H1 (cell line): ENCODE results near the gene UBASH3B. TPM values are rescaled to one million over a fixed set of nuclear protein-coding genes. Genes with fewer than 3 reads are reported as not detected.

ENCODE experiments used
- CEBPB ChIP-seq: IDR thresholded peaks from 2 replicates; pipeline ENCODE4 v1.6.1; 2012; ENCODE audit warnings: low read depth, low read length
- CHD1 ChIP-seq: IDR thresholded peaks from 2 replicates; pipeline ENCODE4 v1.6.1; 2012; ENCODE audit warnings: low read depth, low read length, improper control_type of control experiment
- GABPA ChIP-seq: IDR thresholded peaks from 2 replicates; pipeline ENCODE4 v1.6.1; 2011; ENCODE audit warnings: mild to moderate bottlenecking, low read length, moderate library complexity, borderline replicate concordance; ENCODE audit not compliant: insufficient read depth
- NRF1 ChIP-seq: IDR thresholded peaks from 2 replicates; pipeline ENCODE4 v1.6.1; 2011; ENCODE audit warnings: mild to moderate bottlenecking, low read depth, low read length, improper control_type of control experiment
- RBBP5 ChIP-seq: IDR thresholded peaks from 2 replicates; pipeline ENCODE4 v1.7.1; 2012; ENCODE audit warnings: low read depth, mild to moderate bottlenecking, inconsistent platforms, low read length, moderate library complexity, borderline replicate concordance
- RNF2 ChIP-seq: fragments of 200-900, 300-1000 bp; sonication (generic); IDR thresholded peaks from 2 replicates; pipeline ENCODE4 v1.7.1; 2016; ENCODE audit warnings: borderline replicate concordance, low read depth, mild to moderate bottlenecking, antibody characterized with exemption, low read length; ENCODE audit not compliant: poor library complexity, severe bottlenecking; ENCODE audit errors: missing control alignments
- polyA plus RNA-seq, 7 experiments: library from polyadenylated mRNA; depleted of rRNA in 3 of 7; stranded (reverse) in 5 of 7; unstranded in 2 of 7; fragments of >200 nt in 5 of 7; fragments of 200-250 nt in 2 of 7; gene quantifications; 1 replicate in 5 of 7; 2 replicates in 1 of 7; 4 replicates in 1 of 7; pipeline versions ENCODE4 v1.2.1 to v1.2.3, GENCODE V29; 2011 to 2013; ENCODE audit warnings: missing spikeins in 2 of 7, mixed read lengths in 2 of 7
- total RNA-seq: library from RNA; stranded (reverse); fragmentation: NEBNext Ultra II Directional; extraction: Animal tissue kit (Norgen Biotek cat#: 25700); gene quantifications from 2 replicates; pipeline ENCODE4 v1.2.1, GENCODE V29; 2021
- TF ChIP-seq, protein P1 (sequence below), 3 experiments: IDR thresholded peaks; 1 replicate in 2 of 3; 2 replicates in 1 of 3; pipeline versions ENCODE4 v1.5.1 to v1.6.1; 2011; ENCODE audit warnings: low read length in 3 of 3, mild to moderate bottlenecking in 3 of 3, inconsistent platforms in 2 of 3, low read depth in 1 of 3, moderate library complexity in 1 of 3; ENCODE audit not compliant: insufficient read depth in 1 of 3; ENCODE audit errors: control extremely low read depth in 1 of 3
- TF ChIP-seq, protein P2 (sequence below): fragments of 300-600 bp; sonication (generic); IDR thresholded peaks from 2 replicates; pipeline ENCODE4 v1.7.1; 2012; ENCODE audit warnings: low read length, moderate library complexity, mild to moderate bottlenecking, inconsistent platforms; ENCODE audit not compliant: insufficient replicate concordance

The UBASH3B gene
- total and polyA plus RNA-seq, 2 of the 8 experiments (the other 6 are each of a cell fraction or from before 2014, with no cell fraction given): 7.5 to 9.5 TPM

DNA sequence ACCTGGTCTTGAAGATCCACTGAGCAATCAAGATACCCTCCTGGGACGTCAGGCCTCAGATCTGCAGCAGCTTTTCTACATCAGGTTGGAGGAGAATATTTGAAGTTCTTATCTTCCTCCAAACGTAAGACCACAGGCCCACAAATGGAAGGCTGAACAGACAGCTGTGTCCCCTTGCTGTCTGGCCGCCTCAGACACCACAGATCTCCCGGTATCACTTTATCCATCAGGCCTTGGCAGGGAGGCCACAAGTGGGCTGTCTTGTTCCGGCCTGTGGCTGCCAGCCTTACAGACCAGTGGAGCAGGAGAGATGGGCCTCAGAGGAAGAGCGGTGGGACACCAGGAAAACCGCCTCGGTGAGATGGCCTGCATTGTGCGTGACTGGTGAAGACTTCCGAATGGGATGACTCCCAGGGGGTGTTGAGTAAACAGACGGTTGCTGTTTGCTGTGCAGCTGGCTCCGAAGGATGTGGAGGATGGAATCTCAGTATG is 15.9 kb downstream of the UBASH3B start (continued):
- TF ChIP-seq, protein P1, sequence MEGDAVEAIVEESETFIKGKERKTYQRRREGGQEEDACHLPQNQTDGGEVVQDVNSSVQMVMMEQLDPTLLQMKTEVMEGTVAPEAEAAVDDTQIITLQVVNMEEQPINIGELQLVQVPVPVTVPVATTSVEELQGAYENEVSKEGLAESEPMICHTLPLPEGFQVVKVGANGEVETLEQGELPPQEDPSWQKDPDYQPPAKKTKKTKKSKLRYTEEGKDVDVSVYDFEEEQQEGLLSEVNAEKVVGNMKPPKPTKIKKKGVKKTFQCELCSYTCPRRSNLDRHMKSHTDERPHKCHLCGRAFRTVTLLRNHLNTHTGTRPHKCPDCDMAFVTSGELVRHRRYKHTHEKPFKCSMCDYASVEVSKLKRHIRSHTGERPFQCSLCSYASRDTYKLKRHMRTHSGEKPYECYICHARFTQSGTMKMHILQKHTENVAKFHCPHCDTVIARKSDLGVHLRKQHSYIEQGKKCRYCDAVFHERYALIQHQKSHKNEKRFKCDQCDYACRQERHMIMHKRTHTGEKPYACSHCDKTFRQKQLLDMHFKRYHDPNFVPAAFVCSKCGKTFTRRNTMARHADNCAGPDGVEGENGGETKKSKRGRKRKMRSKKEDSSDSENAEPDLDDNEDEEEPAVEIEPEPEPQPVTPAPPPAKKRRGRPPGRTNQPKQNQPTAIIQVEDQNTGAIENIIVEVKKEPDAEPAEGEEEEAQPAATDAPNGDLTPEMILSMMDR (IDR thresholded peaks at IDR 0.05; ENCODE audit: control extremely low read depth in 1 of 3, insufficient read depth in 1 of 3, low read depth in 1 of 3, low read length in 3 of 3): no peak
- TF ChIP-seq CEBPB (no peak), RNF2 (no peak), RBBP5 (no peak), CHD1 (no peak), GABPA (no peak), NRF1 (no peak)
- TF ChIP-seq, protein P2, sequence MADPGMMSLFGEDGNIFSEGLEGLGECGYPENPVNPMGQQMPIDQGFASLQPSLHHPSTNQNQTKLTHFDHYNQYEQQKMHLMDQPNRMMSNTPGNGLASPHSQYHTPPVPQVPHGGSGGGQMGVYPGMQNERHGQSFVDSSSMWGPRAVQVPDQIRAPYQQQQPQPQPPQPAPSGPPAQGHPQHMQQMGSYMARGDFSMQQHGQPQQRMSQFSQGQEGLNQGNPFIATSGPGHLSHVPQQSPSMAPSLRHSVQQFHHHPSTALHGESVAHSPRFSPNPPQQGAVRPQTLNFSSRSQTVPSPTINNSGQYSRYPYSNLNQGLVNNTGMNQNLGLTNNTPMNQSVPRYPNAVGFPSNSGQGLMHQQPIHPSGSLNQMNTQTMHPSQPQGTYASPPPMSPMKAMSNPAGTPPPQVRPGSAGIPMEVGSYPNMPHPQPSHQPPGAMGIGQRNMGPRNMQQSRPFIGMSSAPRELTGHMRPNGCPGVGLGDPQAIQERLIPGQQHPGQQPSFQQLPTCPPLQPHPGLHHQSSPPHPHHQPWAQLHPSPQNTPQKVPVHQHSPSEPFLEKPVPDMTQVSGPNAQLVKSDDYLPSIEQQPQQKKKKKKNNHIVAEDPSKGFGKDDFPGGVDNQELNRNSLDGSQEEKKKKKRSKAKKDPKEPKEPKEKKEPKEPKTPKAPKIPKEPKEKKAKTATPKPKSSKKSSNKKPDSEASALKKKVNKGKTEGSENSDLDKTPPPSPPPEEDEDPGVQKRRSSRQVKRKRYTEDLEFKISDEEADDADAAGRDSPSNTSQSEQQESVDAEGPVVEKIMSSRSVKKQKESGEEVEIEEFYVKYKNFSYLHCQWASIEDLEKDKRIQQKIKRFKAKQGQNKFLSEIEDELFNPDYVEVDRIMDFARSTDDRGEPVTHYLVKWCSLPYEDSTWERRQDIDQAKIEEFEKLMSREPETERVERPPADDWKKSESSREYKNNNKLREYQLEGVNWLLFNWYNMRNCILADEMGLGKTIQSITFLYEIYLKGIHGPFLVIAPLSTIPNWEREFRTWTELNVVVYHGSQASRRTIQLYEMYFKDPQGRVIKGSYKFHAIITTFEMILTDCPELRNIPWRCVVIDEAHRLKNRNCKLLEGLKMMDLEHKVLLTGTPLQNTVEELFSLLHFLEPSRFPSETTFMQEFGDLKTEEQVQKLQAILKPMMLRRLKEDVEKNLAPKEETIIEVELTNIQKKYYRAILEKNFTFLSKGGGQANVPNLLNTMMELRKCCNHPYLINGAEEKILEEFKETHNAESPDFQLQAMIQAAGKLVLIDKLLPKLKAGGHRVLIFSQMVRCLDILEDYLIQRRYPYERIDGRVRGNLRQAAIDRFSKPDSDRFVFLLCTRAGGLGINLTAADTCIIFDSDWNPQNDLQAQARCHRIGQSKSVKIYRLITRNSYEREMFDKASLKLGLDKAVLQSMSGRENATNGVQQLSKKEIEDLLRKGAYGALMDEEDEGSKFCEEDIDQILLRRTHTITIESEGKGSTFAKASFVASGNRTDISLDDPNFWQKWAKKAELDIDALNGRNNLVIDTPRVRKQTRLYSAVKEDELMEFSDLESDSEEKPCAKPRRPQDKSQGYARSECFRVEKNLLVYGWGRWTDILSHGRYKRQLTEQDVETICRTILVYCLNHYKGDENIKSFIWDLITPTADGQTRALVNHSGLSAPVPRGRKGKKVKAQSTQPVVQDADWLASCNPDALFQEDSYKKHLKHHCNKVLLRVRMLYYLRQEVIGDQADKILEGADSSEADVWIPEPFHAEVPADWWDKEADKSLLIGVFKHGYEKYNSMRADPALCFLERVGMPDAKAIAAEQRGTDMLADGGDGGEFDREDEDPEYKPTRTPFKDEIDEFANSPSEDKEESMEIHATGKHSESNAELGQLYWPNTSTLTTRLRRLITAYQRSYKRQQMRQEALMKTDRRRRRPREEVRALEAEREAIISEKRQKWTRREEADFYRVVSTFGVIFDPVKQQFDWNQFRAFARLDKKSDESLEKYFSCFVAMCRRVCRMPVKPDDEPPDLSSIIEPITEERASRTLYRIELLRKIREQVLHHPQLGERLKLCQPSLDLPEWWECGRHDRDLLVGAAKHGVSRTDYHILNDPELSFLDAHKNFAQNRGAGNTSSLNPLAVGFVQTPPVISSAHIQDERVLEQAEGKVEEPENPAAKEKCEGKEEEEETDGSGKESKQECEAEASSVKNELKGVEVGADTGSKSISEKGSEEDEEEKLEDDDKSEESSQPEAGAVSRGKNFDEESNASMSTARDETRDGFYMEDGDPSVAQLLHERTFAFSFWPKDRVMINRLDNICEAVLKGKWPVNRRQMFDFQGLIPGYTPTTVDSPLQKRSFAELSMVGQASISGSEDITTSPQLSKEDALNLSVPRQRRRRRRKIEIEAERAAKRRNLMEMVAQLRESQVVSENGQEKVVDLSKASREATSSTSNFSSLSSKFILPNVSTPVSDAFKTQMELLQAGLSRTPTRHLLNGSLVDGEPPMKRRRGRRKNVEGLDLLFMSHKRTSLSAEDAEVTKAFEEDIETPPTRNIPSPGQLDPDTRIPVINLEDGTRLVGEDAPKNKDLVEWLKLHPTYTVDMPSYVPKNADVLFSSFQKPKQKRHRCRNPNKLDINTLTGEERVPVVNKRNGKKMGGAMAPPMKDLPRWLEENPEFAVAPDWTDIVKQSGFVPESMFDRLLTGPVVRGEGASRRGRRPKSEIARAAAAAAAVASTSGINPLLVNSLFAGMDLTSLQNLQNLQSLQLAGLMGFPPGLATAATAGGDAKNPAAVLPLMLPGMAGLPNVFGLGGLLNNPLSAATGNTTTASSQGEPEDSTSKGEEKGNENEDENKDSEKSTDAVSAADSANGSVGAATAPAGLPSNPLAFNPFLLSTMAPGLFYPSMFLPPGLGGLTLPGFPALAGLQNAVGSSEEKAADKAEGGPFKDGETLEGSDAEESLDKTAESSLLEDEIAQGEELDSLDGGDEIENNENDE: no peak
